ENCODE data around the gene CARD19.

DNA sequence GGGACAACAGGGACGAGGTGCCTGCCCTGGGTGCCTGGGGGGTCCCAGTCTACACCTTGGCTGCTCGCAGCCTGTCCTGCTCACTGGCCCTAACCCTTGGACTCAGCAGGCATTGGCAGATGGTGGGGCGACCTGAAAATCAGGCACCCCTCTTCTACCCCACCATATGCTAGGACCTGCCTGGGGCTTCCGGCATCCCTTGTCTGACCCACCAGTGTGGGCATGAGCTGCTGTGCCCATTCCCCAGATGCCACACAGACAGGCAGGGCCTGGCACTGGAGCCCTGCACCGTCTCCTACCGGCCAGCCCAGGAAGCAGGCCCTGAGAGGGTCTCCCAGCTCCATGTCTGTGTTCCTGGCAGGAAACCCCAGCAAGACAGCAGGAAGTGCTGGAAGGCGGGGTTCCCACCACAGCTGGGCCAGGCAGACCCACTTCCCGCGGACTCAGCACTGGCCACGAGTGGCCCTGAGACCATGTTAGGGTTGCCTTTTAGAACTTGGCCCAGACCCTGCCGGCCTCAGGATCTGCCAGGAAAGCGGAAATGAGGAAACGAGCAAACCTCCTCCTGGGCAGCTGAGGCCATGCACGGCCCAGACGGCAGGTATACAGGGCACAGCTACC lies 35.0 kb downstream of the CARD19 start:
- TF ChIP-seq ELF1 (IDR thresholded peaks at IDR 0.05; ENCODE audit: borderline replicate concordance, low read depth) (no peak), POLR2A (IDR thresholded peaks at IDR 0.05; ENCODE audit: borderline replicate concordance, extremely low read depth, insufficient read depth, insufficient read length) (no peak), POLR2AphosphoS5 (IDR thresholded peaks at IDR 0.05; ENCODE audit: low read depth, low read length) (no peak), EGR1 (IDR thresholded peaks at IDR 0.05; ENCODE audit: low read depth) (no peak), CEBPB (IDR thresholded peaks at IDR 0.05; ENCODE audit: low read depth) (no peak), SIN3A (IDR thresholded peaks at IDR 0.05; ENCODE audit: low read depth) (no peak), JUND (IDR thresholded peaks at IDR 0.05) (no peak), RAD21 (IDR thresholded peaks at IDR 0.05; ENCODE audit: low read depth) (no peak), EZH2 (IDR thresholded peaks at IDR 0.05) (no peak)
- TF ChIP-seq, protein P1, sequence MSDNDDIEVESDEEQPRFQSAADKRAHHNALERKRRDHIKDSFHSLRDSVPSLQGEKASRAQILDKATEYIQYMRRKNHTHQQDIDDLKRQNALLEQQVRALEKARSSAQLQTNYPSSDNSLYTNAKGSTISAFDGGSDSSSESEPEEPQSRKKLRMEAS (IDR thresholded peaks at IDR 0.05): no peak
- TF ChIP-seq, protein P2, sequence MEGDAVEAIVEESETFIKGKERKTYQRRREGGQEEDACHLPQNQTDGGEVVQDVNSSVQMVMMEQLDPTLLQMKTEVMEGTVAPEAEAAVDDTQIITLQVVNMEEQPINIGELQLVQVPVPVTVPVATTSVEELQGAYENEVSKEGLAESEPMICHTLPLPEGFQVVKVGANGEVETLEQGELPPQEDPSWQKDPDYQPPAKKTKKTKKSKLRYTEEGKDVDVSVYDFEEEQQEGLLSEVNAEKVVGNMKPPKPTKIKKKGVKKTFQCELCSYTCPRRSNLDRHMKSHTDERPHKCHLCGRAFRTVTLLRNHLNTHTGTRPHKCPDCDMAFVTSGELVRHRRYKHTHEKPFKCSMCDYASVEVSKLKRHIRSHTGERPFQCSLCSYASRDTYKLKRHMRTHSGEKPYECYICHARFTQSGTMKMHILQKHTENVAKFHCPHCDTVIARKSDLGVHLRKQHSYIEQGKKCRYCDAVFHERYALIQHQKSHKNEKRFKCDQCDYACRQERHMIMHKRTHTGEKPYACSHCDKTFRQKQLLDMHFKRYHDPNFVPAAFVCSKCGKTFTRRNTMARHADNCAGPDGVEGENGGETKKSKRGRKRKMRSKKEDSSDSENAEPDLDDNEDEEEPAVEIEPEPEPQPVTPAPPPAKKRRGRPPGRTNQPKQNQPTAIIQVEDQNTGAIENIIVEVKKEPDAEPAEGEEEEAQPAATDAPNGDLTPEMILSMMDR (IDR thresholded peaks at IDR 0.05 in 2 of 3, conservative IDR thresholded peaks at IDR 0.05 in 1 of 3; ENCODE audit: borderline replicate concordance in 1 of 3, insufficient read depth in 1 of 3, low read depth in 2 of 3, low read length in 2 of 3): no peak
- TF ChIP-seq, protein P3, sequence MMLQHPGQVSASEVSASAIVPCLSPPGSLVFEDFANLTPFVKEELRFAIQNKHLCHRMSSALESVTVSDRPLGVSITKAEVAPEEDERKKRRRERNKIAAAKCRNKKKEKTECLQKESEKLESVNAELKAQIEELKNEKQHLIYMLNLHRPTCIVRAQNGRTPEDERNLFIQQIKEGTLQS (IDR thresholded peaks at IDR 0.05): no peak
